ENCODE data around the gene CIAO3.

Gene CIAO3

GRCh38 chr16:740764-741505, at the start of gene CIAO3:
Gene CIAO3 (minus strand): TSS chr16:740997. CDS start chr16:740985, 12 bp downstream.
- peak; percentile 88 to 91 for DNase-seq (ENCODE audit: low read depth in 1 of 2, low spot score in 1 of 2)

- no peak for DNase-seq (ENCODE audit: low read depth in 1 of 2, low spot score in 1 of 2)
Measured at GRCh38 chr16:790086-790485, 49.3 kb upstream of the CIAO3 start.

- no peak for DNase-seq (ENCODE audit: low read depth in 1 of 2, low spot score in 1 of 2)
Measured at GRCh38 chr16:789191-789850, 48.5 kb upstream of the CIAO3 start.

- peak; percentile 92 to 93 for DNase-seq (ENCODE audit: low read depth in 1 of 2, low spot score in 1 of 2)
Measured at GRCh38 chr16:788399-789126, 47.8 kb upstream of the CIAO3 start, which contains the start of gene CHTF18. Gene CHTF18 (plus strand): TSS chr16:788620. CDS start chr16:788685, 65 bp downstream.

- DNase-seq (ENCODE audit: low read depth in 1 of 2, low spot score in 1 of 2) = no peak
Measured at GRCh38 chr16:787978-788398, 47.2 kb upstream of the CIAO3 start, which contains the start of gene RPUSD1. Gene RPUSD1 (minus strand): TSS chr16:788381. CDS start chr16:787737, 644 bp downstream.

GRCh38 chr16:787321-787966, 46.6 kb upstream of the CIAO3 start:
- no peak for DNase-seq (ENCODE audit: low read depth in 1 of 2, low spot score in 1 of 2)

- peak; percentile 59 to 68 for DNase-seq (ENCODE audit: low read depth in 1 of 2, low spot score in 1 of 2)
Measured at GRCh38 chr16:785563-786535, 45.1 kb upstream of the CIAO3 start.

GRCh38 chr16:784431-784830, 43.6 kb upstream of the CIAO3 start:
- no peak for DNase-seq (ENCODE audit: low read depth in 1 of 2, low spot score in 1 of 2)

- no peak for DNase-seq (ENCODE audit: low read depth in 1 of 2, low spot score in 1 of 2)
Measured at GRCh38 chr16:783404-784161, 42.8 kb upstream of the CIAO3 start.

GRCh38 chr16:782766-783403, 42.1 kb upstream of the CIAO3 start:
- DNase-seq (ENCODE audit: low read depth in 1 of 2, low spot score in 1 of 2) = no peak

- DNase-seq (ENCODE audit: low read depth in 1 of 2, low spot score in 1 of 2) = no peak
Measured at GRCh38 chr16:782258-782657, 41.5 kb upstream of the CIAO3 start.

- no peak for DNase-seq (ENCODE audit: low read depth in 1 of 2, low spot score in 1 of 2)
Measured at GRCh38 chr16:781346-782010, 40.7 kb upstream of the CIAO3 start.

- no peak for DNase-seq (ENCODE audit: low read depth in 1 of 2, low spot score in 1 of 2)
Measured at GRCh38 chr16:780296-780695, 39.5 kb upstream of the CIAO3 start.

GRCh38 chr16:779561-779960, 38.8 kb upstream of the CIAO3 start:
- no peak for DNase-seq (ENCODE audit: low read depth in 1 of 2, low spot score in 1 of 2)

- DNase-seq (ENCODE audit: low read depth in 1 of 2, low spot score in 1 of 2) = no peak
Measured at GRCh38 chr16:778909-779527, 38.2 kb upstream of the CIAO3 start.

GRCh38 chr16:778447-778846, 37.6 kb upstream of the CIAO3 start:
- DNase-seq (ENCODE audit: low read depth in 1 of 2, low spot score in 1 of 2) = no peak

- no peak for DNase-seq (ENCODE audit: low read depth in 1 of 2, low spot score in 1 of 2)
Measured at GRCh38 chr16:777826-778225, 37.0 kb upstream of the CIAO3 start.

- no peak for DNase-seq (ENCODE audit: low read depth in 1 of 2, low spot score in 1 of 2)
Measured at GRCh38 chr16:776824-777223, 36.0 kb upstream of the CIAO3 start.

Measured in stimulated activated CD4-positive, alpha-beta T cell treated with anti-CD3 and anti-CD28 coated beads, Interleukin-15, amount 100 ng/mL, for 1 hour (primary cell).